Lung (tissue), 12 donors: ENCODE results near the gene NBEAL2. TPM values are rescaled to one million over a fixed set of nuclear protein-coding genes. Genes with fewer than 3 reads are reported as not detected.
A peak's percentile ranks its signal among the peaks of the same experiment; 100 is the strongest.
"Not testable (repeated sequence)": the region's sequence is repeated elsewhere in the genome, so short reads cannot be mapped to it uniquely, and the experiment has no call there.

Source experiments
- ATAC-seq: fragments of 200-7000 bp; cut with Tn5 transposase; one replicate; pipeline ENCODE4 v1.9.1; 2020; ENCODE audit warnings: moderate number of reproducible peaks; ENCODE audit not compliant: insufficient read depth, low FRiP score
- DNase-seq, 3 donors: peaks; one replicate each; pipeline ENCODE4 v3.0.0-alpha.2; 2013 to 2017
- H3K27ac ChIP-seq, 2 donors: one replicate each; pipeline ENCODE4 v1.5.1; 2013; ENCODE audit warnings: mild to moderate bottlenecking in 2 of 2, moderate library complexity in 2 of 2, control low read depth in 1 of 2, inconsistent platforms in 1 of 2, low read depth in 1 of 2, low read length in 1 of 2
- H3K27me3 ChIP-seq, 3 donors: one replicate each; pipeline ENCODE4 v1.5.1; 2013; ENCODE audit warnings: low read length in 2 of 3; ENCODE audit not compliant: control insufficient read depth in 3 of 3, insufficient read depth in 3 of 3
- H3K36me3 ChIP-seq, 4 donors: one replicate each; pipeline ENCODE4 v1.5.1; 2013; ENCODE audit warnings: low read length in 4 of 4, mild to moderate bottlenecking in 1 of 4, moderate library complexity in 1 of 4; ENCODE audit not compliant: control insufficient read depth in 4 of 4, insufficient read depth in 4 of 4
- H3K4me1 ChIP-seq, 5 donors: one replicate each; pipeline ENCODE4 v1.5.1; 2013; ENCODE audit warnings: low read length in 5 of 5, mild to moderate bottlenecking in 2 of 5, moderate library complexity in 1 of 5; ENCODE audit not compliant: control insufficient read depth in 5 of 5, insufficient read depth in 5 of 5
- H3K4me3 ChIP-seq: one replicate; pipeline ENCODE4 v1.5.1; 2013; ENCODE audit warnings: mild to moderate bottlenecking, control low read depth, moderate library complexity
- H3K9ac ChIP-seq, 2 donors: one replicate each; pipeline ENCODE4 v1.5.1; 2013; ENCODE audit warnings: low read length in 2 of 2, control low read depth in 1 of 2; ENCODE audit not compliant: insufficient read depth in 1 of 2
- H3K9me3 ChIP-seq, 4 donors: one replicate each; pipeline ENCODE4 v1.5.1; 2013; ENCODE audit warnings: low read length in 3 of 4, mild to moderate bottlenecking in 1 of 4, moderate library complexity in 1 of 4; ENCODE audit not compliant: control insufficient read depth in 4 of 4, insufficient read depth in 3 of 4
- CTCF ChIP-seq: IDR thresholded peaks from 2 replicates; pipeline ENCODE4 v1.5.1; 2012; ENCODE audit warnings: mild to moderate bottlenecking; ENCODE audit errors: control extremely low read depth, extremely low read depth
- WGBS, 2 donors: extraction: QIAGEN DNeasy Blood & Tissue Kit; methylation state at CpG; one replicate each; pipeline ENCODE4 v1.1.7; 2013; 5-methylcytosine and 5-hydroxymethylcytosine counted together
- polyA plus RNA-seq, 2 donors: library from polyadenylated mRNA; stranded (reverse); fragments of 200-250 nt; gene quantifications; one replicate each; pipeline ENCODE4 v1.2.1, GENCODE V29; 2013
- total RNA-seq, 2 donors: library from RNA; depleted of rRNA in 1 of 2; stranded (reverse); fragments of >200 nt in 1 of 2; gene quantifications; one replicate each; pipeline ENCODE4 v1.2.1, GENCODE V29; 2014 to 2021
- donor health status: control.
- donor health status: control.
- donor health status: Bipolar disorder and iron deficiency.
- donor health status: healthy.
- donor health status: DM: yes; HTN: yes; CAD: no.

Gene NBEAL2
- total and polyA plus RNA-seq, 4 donors, result 64.4 to 191 (median 136) TPM

DNA sequence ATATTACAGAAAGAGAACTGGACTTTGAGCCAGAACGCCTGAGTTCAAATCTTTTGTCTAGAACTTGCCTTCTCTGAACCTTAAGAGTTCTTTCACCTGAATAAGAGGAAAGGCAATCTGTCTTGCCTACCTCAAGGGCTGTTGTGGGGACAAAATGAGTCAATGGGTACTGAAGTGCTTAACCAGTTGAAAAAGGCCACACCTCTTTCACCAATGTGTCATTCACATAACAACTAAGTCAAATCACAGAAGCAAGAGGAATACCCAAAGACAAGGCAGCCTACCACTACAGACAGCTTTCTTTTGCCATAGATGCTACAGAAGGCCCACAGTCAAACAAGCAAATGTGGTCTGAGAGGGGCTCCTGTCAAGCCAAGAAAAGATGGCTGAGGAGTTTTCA lies 39.7 kb downstream of the NBEAL2 start:
- 68 to 90% methylated on average over 1 of the region's 1 CpG for WGBS, 2 donors
- TF ChIP-seq CTCF, result no peak

DNA sequence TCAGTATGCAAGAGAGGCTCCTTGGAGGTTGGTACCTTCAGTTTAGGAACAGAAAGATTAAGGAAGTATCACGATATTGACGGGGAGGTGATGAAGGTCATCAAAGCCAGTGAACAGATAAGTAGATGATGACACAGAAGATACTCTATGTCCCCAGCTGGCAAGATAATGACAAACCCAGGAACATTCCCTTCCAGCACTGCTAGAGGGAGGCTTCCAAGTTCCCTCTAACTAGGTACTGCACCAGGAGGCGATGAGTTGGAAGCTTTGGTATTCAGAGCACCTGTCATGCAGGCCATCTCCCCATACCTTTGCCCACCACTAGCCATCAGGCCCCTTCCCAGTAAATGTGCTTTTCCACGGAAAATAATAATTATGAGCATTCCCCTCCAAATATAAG lies 40.8 kb downstream of the NBEAL2 start:
- Histone ChIP-seq H3K9ac (no peak overlapping the region), H3K27ac (peak overlapping the region in 1 of 2 donors; percentile 11), H3K4me3 (no peak overlapping the region), H3K27me3 (no peaks in the 10 kb centered on the region), H3K9me3 (no peaks in the 10 kb centered on the region), H3K36me3 (peaks cover 16 to 26% (median 21%) of the 10 kb centered on the region in 4 donors), H3K4me1 (peaks cover 0 to 9% (median 3%) of the 10 kb centered on the region in 5 donors)
- DNase-seq (no peak), ATAC-seq (no peak)
- no peak for TF ChIP-seq CTCF
- WGBS, 2 donors, result 96 to 97% methylated on average over 4 of the region's 4 CpGs

More for the DNA sequence above, 39.7 kb downstream of the NBEAL2 start:
- H3K4me1 ChIP-seq, result peaks cover 0 to 9% (median 3%) of the 10 kb centered on the region in 5 donors
- peaks cover 16 to 31% (median 23%) of the 10 kb centered on the region in 4 donors for H3K36me3 ChIP-seq
- no peaks in the 10 kb centered on the region for H3K9me3 ChIP-seq
- H3K4me3 ChIP-seq, result no peak overlapping the region
- no peak overlapping the region for H3K9ac ChIP-seq
- DNase-seq (no peak), ATAC-seq (no peak)
- no peak overlapping the region for H3K27ac ChIP-seq
- H3K27me3 ChIP-seq, result no peaks in the 10 kb centered on the region

GRCh38 chr3:47022641-47023071 lies 43.2 kb downstream of the NBEAL2 start:
- H3K36me3 ChIP-seq, result peaks cover 3 to 23% (median 11%) of the 10 kb centered on the region in 4 donors
- no peak for TF ChIP-seq CTCF
- H3K27me3 ChIP-seq, result no peaks in the 10 kb centered on the region
- ATAC-seq (no peak), DNase-seq (peak in 2 of 3 donors; percentile 33 to 60)
- 34 to 67% methylated on average over 1 of the region's 1 CpG for WGBS, 2 donors
- H3K4me1 ChIP-seq, result peaks cover 0 to 6% (median 3%) of the 10 kb centered on the region in 5 donors
- H3K4me3 ChIP-seq, result no peak overlapping the region
- no peaks in the 10 kb centered on the region for H3K9me3 ChIP-seq
- H3K27ac ChIP-seq, result peak overlapping the region in 1 of 2 donors; percentile 13
- H3K9ac ChIP-seq, result no peak overlapping the region

DNA sequence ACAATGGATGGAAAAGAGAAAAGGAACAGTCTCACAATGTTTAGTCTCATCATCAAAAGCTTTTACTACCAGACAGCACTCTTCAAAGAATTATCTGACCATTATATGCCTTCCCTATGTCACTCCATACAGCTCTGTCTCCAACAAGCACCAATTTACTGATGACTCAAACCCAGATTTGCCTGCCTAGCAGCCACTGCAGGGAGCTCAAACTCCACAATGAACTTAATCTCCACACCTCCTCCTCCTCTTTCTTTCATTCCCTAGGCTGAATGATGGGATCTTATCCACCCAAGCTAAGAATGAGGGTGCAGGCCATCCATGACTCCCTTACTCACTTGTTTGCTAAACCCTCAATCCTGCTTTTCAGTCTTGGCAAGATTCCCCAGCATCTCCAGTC lies 45.5 kb downstream of the NBEAL2 start:
- Histone ChIP-seq H3K27me3 (no peaks in the 10 kb centered on the region), H3K4me3 (no peak overlapping the region), H3K4me1 (peaks cover 0 to 6% (median 2%) of the 10 kb centered on the region in 5 donors), H3K9ac (no peak overlapping the region), H3K27ac (no peak overlapping the region), H3K36me3 (peaks cover 0 to 5% (median 4%) of the 10 kb centered on the region in 4 donors), H3K9me3 (no peaks in the 10 kb centered on the region)
- no peak for TF ChIP-seq CTCF
- DNase-seq, result no peak
- no peak for ATAC-seq

GRCh38 chr3:47026432-47026831 lies 47.0 kb downstream of the NBEAL2 start:
- 92 to 95% methylated on average over 1 of the region's 1 CpG for WGBS, 2 donors
- not testable (repeated sequence) for ATAC-seq

More at GRCh38 chr3:47026432-47026831, 47.0 kb downstream of the NBEAL2 start:
- H3K27me3 ChIP-seq, H3K36me3 ChIP-seq, H3K4me3 ChIP-seq, DNase-seq, H3K9me3 ChIP-seq, H3K4me1 ChIP-seq, H3K27ac ChIP-seq, H3K9ac ChIP-seq: not testable (repeated sequence)
